SK-N-SH treated with all-trans-retinoic acid at 6 μM for 48 hours (cell line): ENCODE measurements around the gene PPP1R1A.

Source experiments
- ARNTL ChIP-seq: fragments of 450-650 bp; formaldehyde crosslinking; IDR thresholded peaks from 2 replicates; pipeline ENCODE4 v1.5.0; 2020; ENCODE audit warnings: low read depth, mild to moderate bottlenecking, moderate library complexity, borderline replicate concordance
- CSDC2 ChIP-seq: fragments of 250-450 bp; sonication (Bioruptor Pico); IDR thresholded peaks from 2 replicates; pipeline ENCODE4 v1.5.0; 2020; ENCODE audit warnings: mild to moderate bottlenecking, moderate library complexity
- GLIS3 ChIP-seq: fragments of 250-450 bp; sonication (Bioruptor Pico); IDR thresholded peaks from 2 replicates; pipeline ENCODE4 v1.5.0; 2020; ENCODE audit warnings: mild to moderate bottlenecking, moderate library complexity
- ISL1 ChIP-seq: fragments of 250-450 bp; sonication (Bioruptor Pico); IDR thresholded peaks from 2 replicates; pipeline ENCODE4 v2.1.2; 2022; ENCODE audit warnings: mild to moderate bottlenecking, moderate library complexity
- PPARA ChIP-seq: fragments of 250-450 bp; sonication (Bioruptor Pico); IDR thresholded peaks from 2 replicates; pipeline ENCODE4 v1.5.0; 2020; ENCODE audit warnings: mild to moderate bottlenecking, borderline replicate concordance
- RARB ChIP-seq: fragments of 250-450 bp; sonication (Bioruptor Pico); IDR thresholded peaks from 2 replicates; pipeline ENCODE4 v1.8.0; 2021; ENCODE audit warnings: mild to moderate bottlenecking, moderate library complexity
- SNAI2 ChIP-seq: fragments of 250-450 bp; sonication (Bioruptor Pico); IDR thresholded peaks from 2 replicates; pipeline ENCODE4 v1.5.0; 2020; ENCODE audit warnings: mild to moderate bottlenecking, moderate library complexity
- ZC3H10 ChIP-seq: fragments of 250-450 bp; sonication (Bioruptor Pico); IDR thresholded peaks from 2 replicates; pipeline ENCODE4 v1.5.1; 2021; ENCODE audit warnings: mild to moderate bottlenecking, moderate library complexity
- ZFP3 ChIP-seq: fragments of 250-450 bp; sonication (Bioruptor Pico); IDR thresholded peaks from 2 replicates; pipeline ENCODE4 v1.5.0; 2020; ENCODE audit warnings: mild to moderate bottlenecking, moderate library complexity
- ZFP30 ChIP-seq: fragments of 450-650 bp; formaldehyde crosslinking; IDR thresholded peaks from 2 replicates; pipeline ENCODE4 v1.5.0; 2022; ENCODE audit warnings: mild to moderate bottlenecking, moderate library complexity
- TF ChIP-seq, protein P1 (sequence below): fragments of 250-450 bp; sonication (Bioruptor Pico); IDR thresholded peaks from 2 replicates; pipeline ENCODE4 v1.5.1; 2020; ENCODE audit warnings: low read depth, mild to moderate bottlenecking, moderate library complexity
- TF ChIP-seq, protein P2 (sequence below): fragments of 250-450 bp; sonication (Bioruptor Pico); IDR thresholded peaks from 2 replicates; pipeline ENCODE4 v1.8.0; 2021; ENCODE audit warnings: low read depth, mild to moderate bottlenecking, moderate library complexity, borderline replicate concordance
- TF ChIP-seq, protein P3 (sequence below): fragments of 250-450 bp; sonication (Bioruptor Pico); IDR thresholded peaks from 2 replicates; pipeline ENCODE4 v1.8.0; 2020; ENCODE audit warnings: mild to moderate bottlenecking, moderate library complexity, borderline replicate concordance
- TF ChIP-seq, protein P4 (sequence below): fragments of 250-450 bp; sonication (Bioruptor Pico); IDR thresholded peaks from 2 replicates; pipeline ENCODE4 v1.5.0; 2020; ENCODE audit warnings: mild to moderate bottlenecking, moderate library complexity

DNA sequence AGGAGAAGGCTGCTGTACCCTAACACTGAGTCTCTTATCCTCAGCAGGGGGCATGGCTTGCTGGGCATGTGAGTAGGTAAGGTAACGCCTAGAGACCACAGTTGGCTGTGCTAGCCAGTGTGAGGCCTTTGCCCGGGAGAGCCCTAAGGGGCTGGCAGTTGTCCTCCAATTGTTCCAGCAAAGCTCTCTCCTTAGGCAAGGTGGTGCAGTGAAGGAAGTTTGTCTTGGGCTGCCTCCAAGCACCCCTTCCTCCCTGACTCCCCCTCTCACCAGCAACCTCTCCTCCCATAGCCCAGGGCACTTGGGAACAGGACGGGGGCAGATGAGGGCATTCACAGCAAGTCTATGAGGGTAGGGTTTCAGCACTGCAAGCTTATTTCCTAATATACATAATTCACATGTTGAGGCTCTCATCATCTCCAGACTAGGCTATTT is 23.3 kb upstream of the PPP1R1A start:
- TF ChIP-seq, protein P1, sequence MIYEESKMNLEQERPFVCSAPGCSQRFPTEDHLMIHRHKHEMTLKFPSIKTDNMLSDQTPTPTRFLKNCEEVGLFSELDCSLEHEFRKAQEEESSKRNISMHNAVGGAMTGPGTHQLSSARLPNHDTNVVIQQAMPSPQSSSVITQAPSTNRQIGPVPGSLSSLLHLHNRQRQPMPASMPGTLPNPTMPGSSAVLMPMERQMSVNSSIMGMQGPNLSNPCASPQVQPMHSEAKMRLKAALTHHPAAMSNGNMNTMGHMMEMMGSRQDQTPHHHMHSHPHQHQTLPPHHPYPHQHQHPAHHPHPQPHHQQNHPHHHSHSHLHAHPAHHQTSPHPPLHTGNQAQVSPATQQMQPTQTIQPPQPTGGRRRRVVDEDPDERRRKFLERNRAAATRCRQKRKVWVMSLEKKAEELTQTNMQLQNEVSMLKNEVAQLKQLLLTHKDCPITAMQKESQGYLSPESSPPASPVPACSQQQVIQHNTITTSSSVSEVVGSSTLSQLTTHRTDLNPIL (CRISPR knock-in tag), result no peak
- TF ChIP-seq SNAI2 (CRISPR knock-in tag), result no peak
- TF ChIP-seq, protein P2, sequence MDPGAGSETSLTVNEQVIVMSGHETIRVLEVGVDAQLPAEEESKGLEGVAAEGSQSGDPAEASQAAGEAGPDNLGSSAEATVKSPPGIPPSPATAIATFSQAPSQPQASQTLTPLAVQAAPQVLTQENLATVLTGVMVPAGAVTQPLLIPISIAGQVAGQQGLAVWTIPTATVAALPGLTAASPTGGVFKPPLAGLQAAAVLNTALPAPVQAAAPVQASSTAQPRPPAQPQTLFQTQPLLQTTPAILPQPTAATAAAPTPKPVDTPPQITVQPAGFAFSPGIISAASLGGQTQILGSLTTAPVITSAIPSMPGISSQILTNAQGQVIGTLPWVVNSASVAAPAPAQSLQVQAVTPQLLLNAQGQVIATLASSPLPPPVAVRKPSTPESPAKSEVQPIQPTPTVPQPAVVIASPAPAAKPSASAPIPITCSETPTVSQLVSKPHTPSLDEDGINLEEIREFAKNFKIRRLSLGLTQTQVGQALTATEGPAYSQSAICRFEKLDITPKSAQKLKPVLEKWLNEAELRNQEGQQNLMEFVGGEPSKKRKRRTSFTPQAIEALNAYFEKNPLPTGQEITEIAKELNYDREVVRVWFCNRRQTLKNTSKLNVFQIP (CRISPR knock-in tag), result no peak
- TF ChIP-seq ZFP3, result no peak
- TF ChIP-seq ZC3H10 (CRISPR knock-in tag), result no peak
- no peak for TF ChIP-seq ISL1 (CRISPR knock-in tag)
- TF ChIP-seq, protein P3, sequence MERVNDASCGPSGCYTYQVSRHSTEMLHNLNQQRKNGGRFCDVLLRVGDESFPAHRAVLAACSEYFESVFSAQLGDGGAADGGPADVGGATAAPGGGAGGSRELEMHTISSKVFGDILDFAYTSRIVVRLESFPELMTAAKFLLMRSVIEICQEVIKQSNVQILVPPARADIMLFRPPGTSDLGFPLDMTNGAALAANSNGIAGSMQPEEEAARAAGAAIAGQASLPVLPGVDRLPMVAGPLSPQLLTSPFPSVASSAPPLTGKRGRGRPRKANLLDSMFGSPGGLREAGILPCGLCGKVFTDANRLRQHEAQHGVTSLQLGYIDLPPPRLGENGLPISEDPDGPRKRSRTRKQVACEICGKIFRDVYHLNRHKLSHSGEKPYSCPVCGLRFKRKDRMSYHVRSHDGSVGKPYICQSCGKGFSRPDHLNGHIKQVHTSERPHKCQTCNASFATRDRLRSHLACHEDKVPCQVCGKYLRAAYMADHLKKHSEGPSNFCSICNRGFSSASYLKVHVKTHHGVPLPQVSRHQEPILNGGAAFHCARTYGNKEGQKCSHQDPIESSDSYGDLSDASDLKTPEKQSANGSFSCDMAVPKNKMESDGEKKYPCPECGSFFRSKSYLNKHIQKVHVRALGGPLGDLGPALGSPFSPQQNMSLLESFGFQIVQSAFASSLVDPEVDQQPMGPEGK (CRISPR knock-in tag), result no peak
- no peak for TF ChIP-seq ZFP30 (CRISPR knock-in tag)
- no peak for TF ChIP-seq RARB (CRISPR knock-in tag)
- TF ChIP-seq GLIS3 (CRISPR knock-in tag), result no peak
- TF ChIP-seq PPARA (CRISPR knock-in tag), result no peak
- no peak for TF ChIP-seq CSDC2
- TF ChIP-seq, protein P4, sequence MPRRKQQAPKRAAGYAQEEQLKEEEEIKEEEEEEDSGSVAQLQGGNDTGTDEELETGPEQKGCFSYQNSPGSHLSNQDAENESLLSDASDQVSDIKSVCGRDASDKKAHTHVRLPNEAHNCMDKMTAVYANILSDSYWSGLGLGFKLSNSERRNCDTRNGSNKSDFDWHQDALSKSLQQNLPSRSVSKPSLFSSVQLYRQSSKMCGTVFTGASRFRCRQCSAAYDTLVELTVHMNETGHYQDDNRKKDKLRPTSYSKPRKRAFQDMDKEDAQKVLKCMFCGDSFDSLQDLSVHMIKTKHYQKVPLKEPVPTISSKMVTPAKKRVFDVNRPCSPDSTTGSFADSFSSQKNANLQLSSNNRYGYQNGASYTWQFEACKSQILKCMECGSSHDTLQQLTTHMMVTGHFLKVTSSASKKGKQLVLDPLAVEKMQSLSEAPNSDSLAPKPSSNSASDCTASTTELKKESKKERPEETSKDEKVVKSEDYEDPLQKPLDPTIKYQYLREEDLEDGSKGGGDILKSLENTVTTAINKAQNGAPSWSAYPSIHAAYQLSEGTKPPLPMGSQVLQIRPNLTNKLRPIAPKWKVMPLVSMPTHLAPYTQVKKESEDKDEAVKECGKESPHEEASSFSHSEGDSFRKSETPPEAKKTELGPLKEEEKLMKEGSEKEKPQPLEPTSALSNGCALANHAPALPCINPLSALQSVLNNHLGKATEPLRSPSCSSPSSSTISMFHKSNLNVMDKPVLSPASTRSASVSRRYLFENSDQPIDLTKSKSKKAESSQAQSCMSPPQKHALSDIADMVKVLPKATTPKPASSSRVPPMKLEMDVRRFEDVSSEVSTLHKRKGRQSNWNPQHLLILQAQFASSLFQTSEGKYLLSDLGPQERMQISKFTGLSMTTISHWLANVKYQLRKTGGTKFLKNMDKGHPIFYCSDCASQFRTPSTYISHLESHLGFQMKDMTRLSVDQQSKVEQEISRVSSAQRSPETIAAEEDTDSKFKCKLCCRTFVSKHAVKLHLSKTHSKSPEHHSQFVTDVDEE (CRISPR knock-in tag), result no peak
- TF ChIP-seq ARNTL, result no peak
